ENCODE data around the gene CDKL2. TPM values are rescaled to one million over a fixed set of nuclear protein-coding genes. Genes with fewer than 3 reads are reported as not detected.

The CDKL2 gene
- total RNA-seq, 4 donors from 2014 or later = 0.35 TPM; not detected in 3

DNA sequence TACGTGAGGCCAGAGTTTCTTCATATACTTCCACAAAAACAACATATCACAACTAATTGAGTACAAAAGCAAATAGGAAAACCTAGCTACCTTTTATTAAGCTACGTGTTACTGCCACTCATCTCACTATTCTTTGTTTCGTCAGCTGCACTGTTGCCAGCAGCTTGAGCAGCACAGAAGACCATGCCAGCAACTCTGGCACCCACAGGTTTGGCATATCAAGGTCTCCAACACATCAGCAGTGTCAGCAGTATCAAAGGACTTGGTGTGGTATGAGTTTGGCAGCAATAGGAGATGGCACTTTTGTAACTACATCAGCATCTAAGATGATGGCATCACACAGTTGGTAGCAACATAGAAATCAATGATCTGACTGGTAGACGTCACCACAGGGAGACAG lies 30.7 kb downstream of the CDKL2 start:
- no peak for TF ChIP-seq POLR2A (IDR thresholded peaks at IDR 0.05)
- TF ChIP-seq, protein P1, sequence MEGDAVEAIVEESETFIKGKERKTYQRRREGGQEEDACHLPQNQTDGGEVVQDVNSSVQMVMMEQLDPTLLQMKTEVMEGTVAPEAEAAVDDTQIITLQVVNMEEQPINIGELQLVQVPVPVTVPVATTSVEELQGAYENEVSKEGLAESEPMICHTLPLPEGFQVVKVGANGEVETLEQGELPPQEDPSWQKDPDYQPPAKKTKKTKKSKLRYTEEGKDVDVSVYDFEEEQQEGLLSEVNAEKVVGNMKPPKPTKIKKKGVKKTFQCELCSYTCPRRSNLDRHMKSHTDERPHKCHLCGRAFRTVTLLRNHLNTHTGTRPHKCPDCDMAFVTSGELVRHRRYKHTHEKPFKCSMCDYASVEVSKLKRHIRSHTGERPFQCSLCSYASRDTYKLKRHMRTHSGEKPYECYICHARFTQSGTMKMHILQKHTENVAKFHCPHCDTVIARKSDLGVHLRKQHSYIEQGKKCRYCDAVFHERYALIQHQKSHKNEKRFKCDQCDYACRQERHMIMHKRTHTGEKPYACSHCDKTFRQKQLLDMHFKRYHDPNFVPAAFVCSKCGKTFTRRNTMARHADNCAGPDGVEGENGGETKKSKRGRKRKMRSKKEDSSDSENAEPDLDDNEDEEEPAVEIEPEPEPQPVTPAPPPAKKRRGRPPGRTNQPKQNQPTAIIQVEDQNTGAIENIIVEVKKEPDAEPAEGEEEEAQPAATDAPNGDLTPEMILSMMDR (IDR thresholded peaks at IDR 0.05) = no peak
- Histone ChIP-seq H3K27me3 (no peaks in the 10 kb centered on the region), H3K4me3 (no peak overlapping the region), H3K9me3 (no peaks in the 10 kb centered on the region), H3K36me3 (no peaks in the 10 kb centered on the region), H3K27ac (no peak overlapping the region), H3K4me1 (no peaks in the 10 kb centered on the region)
- DNase-seq = no peak

DNA sequence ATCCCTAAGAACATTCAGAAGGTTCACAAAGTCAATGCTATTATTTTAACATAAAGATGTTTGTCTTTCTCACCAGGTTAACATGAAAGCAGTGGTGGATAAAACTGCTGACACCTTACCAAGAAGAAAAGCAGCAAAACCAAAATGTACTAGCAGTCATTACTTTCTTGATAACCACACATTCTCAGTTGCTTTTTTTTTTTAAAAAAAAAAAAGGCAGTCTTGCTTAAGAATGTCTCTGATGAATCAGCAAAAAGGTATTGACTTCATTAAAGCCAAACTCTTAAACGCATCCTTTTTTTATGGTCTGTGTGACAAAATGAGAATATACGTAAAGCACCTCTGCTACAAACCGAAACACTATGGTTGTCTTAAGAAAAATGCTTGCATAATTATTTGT lies 31.9 kb downstream of the CDKL2 start:
- Histone ChIP-seq H3K27ac (no peak overlapping the region), H3K4me1 (no peaks in the 10 kb centered on the region), H3K36me3 (no peaks in the 10 kb centered on the region), H3K27me3 (no peaks in the 10 kb centered on the region), H3K4me3 (no peak overlapping the region), H3K9me3 (no peaks in the 10 kb centered on the region)
- no peak for DNase-seq
- TF ChIP-seq, protein P1 (IDR thresholded peaks at IDR 0.05) = no peak
- no peak for TF ChIP-seq POLR2A (IDR thresholded peaks at IDR 0.05)

DNA sequence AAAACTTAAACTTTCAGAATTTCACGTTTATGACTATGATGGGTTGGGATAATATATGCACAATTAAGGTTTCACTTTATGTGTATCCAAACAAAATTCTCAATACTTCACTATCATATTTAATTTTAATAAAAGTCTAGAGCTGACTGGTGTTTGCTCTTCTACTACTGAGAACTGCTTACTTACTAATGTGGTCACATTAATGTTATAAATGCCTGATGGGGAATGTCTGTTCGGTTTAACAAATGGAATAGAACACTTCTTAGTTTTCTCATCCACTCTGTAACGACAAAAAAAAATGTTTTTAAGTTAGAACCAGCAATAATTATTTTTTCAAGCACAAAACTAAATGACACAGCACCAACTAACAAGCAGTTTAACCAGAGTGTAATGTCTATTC lies 34.3 kb downstream of the CDKL2 start:
- H3K4me1 ChIP-seq = no peaks in the 10 kb centered on the region
- no peak overlapping the region for H3K4me3 ChIP-seq
- TF ChIP-seq, protein P1 (IDR thresholded peaks at IDR 0.05) = no peak
- no peak for TF ChIP-seq POLR2A (IDR thresholded peaks at IDR 0.05)

DNA sequence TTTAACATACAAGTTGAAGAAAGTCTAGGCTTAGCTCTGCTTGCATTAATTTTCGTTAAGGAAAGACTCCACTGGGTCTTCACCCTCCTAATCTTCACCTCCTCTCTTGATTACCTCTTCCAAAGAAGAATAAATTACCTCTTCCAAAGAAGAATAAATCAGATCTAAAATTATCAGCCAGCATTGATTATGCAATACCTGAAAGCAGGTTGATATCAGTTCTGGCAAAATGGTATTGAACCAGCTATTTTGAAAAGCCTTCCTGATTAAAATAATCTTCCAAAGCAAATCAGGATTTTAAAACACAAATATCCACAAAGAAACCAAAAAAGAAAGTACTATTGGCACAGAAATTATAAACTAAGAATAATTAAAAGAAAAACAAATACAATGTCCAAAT lies 36.9 kb downstream of the CDKL2 start:
- no peaks in the 10 kb centered on the region for H3K27me3 ChIP-seq
- H3K36me3 ChIP-seq = no peaks in the 10 kb centered on the region
- DNase-seq = no peak
- no peaks in the 10 kb centered on the region for H3K4me1 ChIP-seq
- H3K27ac ChIP-seq = no peak overlapping the region
- TF ChIP-seq, protein P1 (IDR thresholded peaks at IDR 0.05) = no peak
- TF ChIP-seq POLR2A (IDR thresholded peaks at IDR 0.05) = no peak
- no peaks in the 10 kb centered on the region for H3K9me3 ChIP-seq
- H3K4me3 ChIP-seq = no peak overlapping the region

More for the DNA sequence above, 34.3 kb downstream of the CDKL2 start:
- Histone ChIP-seq H3K27ac (no peak overlapping the region), H3K9me3 (no peaks in the 10 kb centered on the region), H3K27me3 (no peaks in the 10 kb centered on the region), H3K36me3 (no peaks in the 10 kb centered on the region)
- no peak for DNase-seq

DNA sequence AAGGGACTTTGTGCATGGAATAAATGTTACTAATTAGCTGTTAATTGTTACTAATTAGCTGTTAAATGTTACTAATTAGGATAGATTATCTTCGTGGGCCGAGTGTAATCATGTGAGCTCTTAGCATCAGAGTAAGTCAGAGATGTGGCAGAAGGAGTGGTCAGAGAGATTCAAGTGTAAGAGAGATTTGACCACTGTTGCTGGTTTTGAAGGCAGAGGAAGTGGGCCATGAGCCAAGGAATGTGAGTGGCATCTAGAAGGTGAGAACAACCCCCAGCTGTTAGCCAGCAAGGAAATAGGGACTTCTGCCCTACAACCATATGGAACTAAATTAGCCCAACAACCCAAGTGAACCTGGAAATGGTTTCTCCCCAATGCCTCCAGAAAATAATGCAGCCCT lies 46.3 kb downstream of the CDKL2 start:
- DNase-seq = no peak
- Histone ChIP-seq H3K4me1 (no peaks in the 10 kb centered on the region), H3K27ac (no peak overlapping the region), H3K27me3 (no peaks in the 10 kb centered on the region), H3K9me3 (no peaks in the 10 kb centered on the region), H3K4me3 (no peak overlapping the region), H3K36me3 (no peaks in the 10 kb centered on the region)
- TF ChIP-seq POLR2A (IDR thresholded peaks at IDR 0.05) = no peak
- TF ChIP-seq, protein P1 (IDR thresholded peaks at IDR 0.05) = no peak

DNA sequence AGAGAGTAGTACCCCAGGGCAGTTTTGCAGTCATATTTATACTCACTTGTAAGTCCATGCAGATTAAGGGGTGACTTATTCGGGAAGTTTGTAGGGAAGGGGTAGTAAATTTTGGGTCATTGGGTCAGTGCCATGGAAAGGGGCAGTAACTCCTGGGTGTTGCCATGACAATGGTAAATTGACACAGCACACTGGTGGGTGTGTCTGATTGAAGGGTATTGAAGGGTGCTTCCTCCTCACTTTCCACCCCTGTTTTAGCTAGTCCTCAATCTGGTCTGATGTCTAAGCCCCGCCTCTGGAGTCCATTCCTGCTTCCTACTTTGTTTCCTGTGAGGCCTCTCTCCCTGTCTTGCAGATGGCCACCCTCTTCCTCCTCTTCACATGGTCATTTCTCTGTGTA lies 62.6 kb downstream of the CDKL2 start:
- no peaks in the 10 kb centered on the region for H3K27me3 ChIP-seq
- H3K36me3 ChIP-seq = no peaks in the 10 kb centered on the region
- TF ChIP-seq, protein P1 (IDR thresholded peaks at IDR 0.05) = no peak
- no peak for TF ChIP-seq POLR2A (IDR thresholded peaks at IDR 0.05)
- DNase-seq = no peak
- H3K4me1 ChIP-seq = no peaks in the 10 kb centered on the region
- no peak overlapping the region for H3K27ac ChIP-seq
- H3K4me3 ChIP-seq = no peak overlapping the region
- H3K9me3 ChIP-seq = no peaks in the 10 kb centered on the region
